Activated naive CD4-positive, alpha-beta T cell treated with anti-CD3 and anti-CD28 coated beads, Interleukin-2, amount 10 ng/mL, durations not matched to agents 7 days and 5 days (primary cell): ENCODE results near the gene TCIRG1.

Experiments used
- CTCF ChIA-PET: fragments of 350-600 bp; sonication (Branson Sonifier 250); formaldehyde crosslinking; loops from one replicate; lab custom pipeline; 2021; ENCODE audit warnings: antibody characterized with exemption; lab: Charles Lee
- DNase-seq: peaks from one replicate; pipeline ENCODE4 v3.0.0-alpha.2; 2020
- H3K27ac Mint-ChIP-seq: one replicate; pipeline ENCODE4 v1.8.0; 2021; ENCODE audit warnings: mild to moderate bottlenecking, moderate library complexity, mixed read lengths
- H3K27me3 Mint-ChIP-seq: one replicate; pipeline ENCODE4 v1.8.0; 2021; ENCODE audit warnings: mild to moderate bottlenecking, mixed read lengths
- H3K36me3 Mint-ChIP-seq: one replicate; pipeline ENCODE4 v1.8.0; 2021; ENCODE audit warnings: mixed read lengths
- H3K4me1 Mint-ChIP-seq: one replicate; pipeline ENCODE4 v1.8.0; 2021; ENCODE audit warnings: mixed read lengths
- H3K4me3 Mint-ChIP-seq: one replicate; pipeline ENCODE4 v1.8.0; 2021; ENCODE audit warnings: mild to moderate bottlenecking, moderate library complexity, mixed read lengths
- H3K9me3 Mint-ChIP-seq: one replicate; pipeline ENCODE4 v1.8.0; 2021; ENCODE audit warnings: mixed read lengths

TCIRG1 gene

GRCh38 chr11:68032003-68032402 lies 6.8 kb upstream of the TCIRG1 start:
- peak overlapping the region; percentile 82 for H3K4me3 Mint-ChIP-seq
- H3K36me3 Mint-ChIP-seq, result peaks cover 10% of the 10 kb centered on the region
- no peaks in the 10 kb centered on the region for H3K27me3 Mint-ChIP-seq
- DNase-seq, result no peak
- CTCF ChIA-PET, result no interaction called here
- H3K4me1 Mint-ChIP-seq, result peaks cover 40% of the 10 kb centered on the region
- H3K9me3 Mint-ChIP-seq, result no peaks in the 10 kb centered on the region
- peak overlapping the region; percentile 88 for H3K27ac Mint-ChIP-seq

GRCh38 chr11:68032997-68033707 lies 5.7 kb upstream of the TCIRG1 start:
- no peaks in the 10 kb centered on the region for H3K9me3 Mint-ChIP-seq
- no peak overlapping the region for H3K27ac Mint-ChIP-seq

GRCh38 chr11:68033708-68034045 lies 5.1 kb upstream of the TCIRG1 start:
- H3K4me1 Mint-ChIP-seq, result peaks cover 47% of the 10 kb centered on the region
- H3K4me3 Mint-ChIP-seq, result no peak overlapping the region
- H3K27ac Mint-ChIP-seq, result no peak overlapping the region

More at GRCh38 chr11:68032997-68033707, 5.7 kb upstream of the TCIRG1 start:
- CTCF ChIA-PET, result no interaction called here
- H3K27me3 Mint-ChIP-seq, result no peaks in the 10 kb centered on the region
- DNase-seq, result no peak
- no peak overlapping the region for H3K4me3 Mint-ChIP-seq
- H3K4me1 Mint-ChIP-seq, result peaks cover 48% of the 10 kb centered on the region
- H3K36me3 Mint-ChIP-seq, result peaks cover 10% of the 10 kb centered on the region

GRCh38 chr11:68035266-68035876 lies 3.5 kb upstream of the TCIRG1 start:
- CTCF ChIA-PET, result interaction anchor here (1.1 kb wide), 1 partner anchor 222 kb away, joined by 3 read pairs; no protein-coding TSS in a partner anchor
- peak overlapping the region; percentile 74 for H3K27ac Mint-ChIP-seq
- no peak for DNase-seq
- H3K9me3 Mint-ChIP-seq, result no peaks in the 10 kb centered on the region
- H3K4me1 Mint-ChIP-seq, result peaks cover 39% of the 10 kb centered on the region
- H3K36me3 Mint-ChIP-seq, result peaks cover 10% of the 10 kb centered on the region
- H3K27me3 Mint-ChIP-seq, result no peaks in the 10 kb centered on the region
- no peak overlapping the region for H3K4me3 Mint-ChIP-seq

More at GRCh38 chr11:68033708-68034045, 5.1 kb upstream of the TCIRG1 start:
- Mint-ChIP-seq H3K27me3 (no peaks in the 10 kb centered on the region), H3K36me3 (peaks cover 10% of the 10 kb centered on the region), H3K9me3 (no peaks in the 10 kb centered on the region)
- no peak for DNase-seq
- CTCF ChIA-PET, result no interaction called here

GRCh38 chr11:68036141-68036716 lies 2.6 kb upstream of the TCIRG1 start:
- Mint-ChIP-seq H3K36me3 (peaks cover 10% of the 10 kb centered on the region), H3K27me3 (no peaks in the 10 kb centered on the region), H3K27ac (peak overlapping the region; percentile 90), H3K4me3 (no peak overlapping the region), H3K4me1 (peaks cover 40% of the 10 kb centered on the region), H3K9me3 (no peaks in the 10 kb centered on the region)
- CTCF ChIA-PET, result no interaction called here
- no peak for DNase-seq

GRCh38 chr11:68036717-68037239 lies 2.0 kb upstream of the TCIRG1 start:
- H3K27ac Mint-ChIP-seq, result peak overlapping the region; percentile 90
- no peaks in the 10 kb centered on the region for H3K9me3 Mint-ChIP-seq
- peak overlapping the region; percentile 55 for H3K4me3 Mint-ChIP-seq
- DNase-seq, result peak; percentile 50
- peaks cover 11% of the 10 kb centered on the region for H3K36me3 Mint-ChIP-seq
- peaks cover 40% of the 10 kb centered on the region for H3K4me1 Mint-ChIP-seq
- CTCF ChIA-PET, result no interaction called here
- no peaks in the 10 kb centered on the region for H3K27me3 Mint-ChIP-seq

- Mint-ChIP-seq H3K36me3 (peaks cover 11% of the 10 kb centered on the region), H3K27ac (peak overlapping the region; percentile 90), H3K9me3 (no peaks in the 10 kb centered on the region), H3K4me1 (peaks cover 40% of the 10 kb centered on the region), H3K4me3 (peak overlapping the region; percentile 55), H3K27me3 (no peaks in the 10 kb centered on the region)
- no peak for DNase-seq
- CTCF ChIA-PET, result no interaction called here
Observed at GRCh38 chr11:68037411-68038225, 1.2 kb upstream of the TCIRG1 start.

GRCh38 chr11:68038226-68038717 lies 553 bp upstream of the TCIRG1 start:
- Mint-ChIP-seq H3K36me3 (peaks cover 11% of the 10 kb centered on the region), H3K27me3 (no peaks in the 10 kb centered on the region), H3K4me1 (peaks cover 40% of the 10 kb centered on the region), H3K27ac (peak overlapping the region; percentile 45), H3K4me3 (peak overlapping the region; percentile 95), H3K9me3 (no peaks in the 10 kb centered on the region)
- DNase-seq, result no peak
- CTCF ChIA-PET, result no interaction called here

GRCh38 chr11:68039526-68040086 lies 781 bp downstream of the TCIRG1 start:
- Mint-ChIP-seq H3K9me3 (no peaks in the 10 kb centered on the region), H3K27ac (peak overlapping the region; percentile 93), H3K27me3 (no peaks in the 10 kb centered on the region), H3K4me3 (peak overlapping the region; percentile 95), H3K36me3 (peaks cover 8% of the 10 kb centered on the region), H3K4me1 (peaks cover 40% of the 10 kb centered on the region)
- DNase-seq, result peak; percentile 40
- CTCF ChIA-PET, result no interaction called here

GRCh38 chr11:68040101-68040956 lies 1.5 kb downstream of the TCIRG1 start:
- H3K27ac Mint-ChIP-seq, result peak overlapping the region; percentile 93
- DNase-seq, result peak; percentile 77
- CTCF ChIA-PET, result interaction anchor here (1.6 kb wide), 1 partner anchor 30 kb away, joined by 5 read pairs; the partner anchor contains the start of gene ALDH3B1
- peak overlapping the region; percentile 95 for H3K4me3 Mint-ChIP-seq
- H3K4me1 Mint-ChIP-seq, result peaks cover 39% of the 10 kb centered on the region
- no peaks in the 10 kb centered on the region for H3K27me3 Mint-ChIP-seq
- H3K9me3 Mint-ChIP-seq, result no peaks in the 10 kb centered on the region
- peaks cover 8% of the 10 kb centered on the region for H3K36me3 Mint-ChIP-seq

- H3K36me3 Mint-ChIP-seq, result peaks cover 8% of the 10 kb centered on the region
- H3K9me3 Mint-ChIP-seq, result no peaks in the 10 kb centered on the region
- H3K4me3 Mint-ChIP-seq, result peak overlapping the region; percentile 95
- peaks cover 32% of the 10 kb centered on the region for H3K4me1 Mint-ChIP-seq
- peak overlapping the region; percentile 93 for H3K27ac Mint-ChIP-seq
- no peaks in the 10 kb centered on the region for H3K27me3 Mint-ChIP-seq
- CTCF ChIA-PET, result interaction anchor here (1.6 kb wide), 1 partner anchor 31 kb away, joined by 5 read pairs; the partner anchor contains the start of gene ALDH3B1
- DNase-seq, result no peak
Observed at GRCh38 chr11:68040957-68041591, 2.2 kb downstream of the TCIRG1 start.

GRCh38 chr11:68041617-68042218 lies 2.9 kb downstream of the TCIRG1 start:
- CTCF ChIA-PET, result interaction anchor here (1.6 kb wide), 1 partner anchor 32 kb away, joined by 5 read pairs; the partner anchor contains the start of gene ALDH3B1
- peaks cover 10% of the 10 kb centered on the region for H3K36me3 Mint-ChIP-seq
- H3K27ac Mint-ChIP-seq, result peak overlapping the region; percentile 81
- H3K4me1 Mint-ChIP-seq, result peaks cover 26% of the 10 kb centered on the region
- peak overlapping the region; percentile 54 for H3K4me3 Mint-ChIP-seq
- H3K27me3 Mint-ChIP-seq, result no peaks in the 10 kb centered on the region
- H3K9me3 Mint-ChIP-seq, result no peaks in the 10 kb centered on the region
- DNase-seq, result no peak
